GM19372 (cell line): Measurements from ENCODE around the gene SIM1.

Experiments used
- ATAC-seq: cut with Tn5 transposase; IDR thresholded peaks from one replicate; pipeline ENCODE4 v1.9.1; 2021; ENCODE audit warnings: mild to moderate bottlenecking, low read depth, moderate library complexity; ENCODE audit not compliant: unreplicated experiment

SIM1 gene

GRCh38 chr6:100472674-100473073 lies 8.0 kb upstream of the SIM1 start:
- ATAC-seq = peak; percentile 90

DNA sequence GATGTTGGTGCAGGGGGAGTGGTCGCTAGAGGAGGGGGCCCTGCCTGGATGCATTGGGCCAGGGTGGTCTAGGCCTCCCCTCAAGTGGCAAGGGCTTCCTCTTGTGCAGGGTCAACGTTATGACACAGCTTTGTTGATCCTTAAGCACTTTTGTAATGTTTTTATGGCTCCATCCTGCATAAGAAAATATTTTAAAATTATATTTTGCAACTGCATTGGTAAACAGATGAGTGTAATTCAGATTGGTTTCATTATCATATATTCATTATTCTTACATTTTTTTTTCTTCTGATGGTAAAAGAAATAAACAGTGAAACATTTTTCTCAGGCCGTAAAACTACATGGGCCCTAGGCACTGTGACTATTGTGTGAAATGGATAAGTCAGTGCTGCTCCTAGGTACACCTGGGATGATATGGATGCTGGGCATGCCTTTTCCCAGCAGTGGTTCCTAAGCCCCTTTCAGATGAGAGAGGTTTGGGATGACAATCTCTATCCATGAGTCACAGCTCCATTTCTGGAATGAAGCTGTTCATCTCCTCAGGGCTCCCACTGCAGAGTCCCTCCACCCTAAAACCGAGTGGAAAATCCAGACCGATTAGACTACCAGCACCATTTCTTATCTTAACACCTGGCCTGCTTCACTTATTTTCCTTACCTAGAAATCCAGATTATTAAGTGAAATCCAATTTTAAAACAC lies 5.8 kb upstream of the SIM1 start:
- no peak for ATAC-seq

GRCh38 chr6:100469101-100469859 lies 4.6 kb upstream of the SIM1 start:
- no peak for ATAC-seq

- ATAC-seq = no peak
Observed at GRCh38 chr6:100468016-100468622, 3.4 kb upstream of the SIM1 start.

DNA sequence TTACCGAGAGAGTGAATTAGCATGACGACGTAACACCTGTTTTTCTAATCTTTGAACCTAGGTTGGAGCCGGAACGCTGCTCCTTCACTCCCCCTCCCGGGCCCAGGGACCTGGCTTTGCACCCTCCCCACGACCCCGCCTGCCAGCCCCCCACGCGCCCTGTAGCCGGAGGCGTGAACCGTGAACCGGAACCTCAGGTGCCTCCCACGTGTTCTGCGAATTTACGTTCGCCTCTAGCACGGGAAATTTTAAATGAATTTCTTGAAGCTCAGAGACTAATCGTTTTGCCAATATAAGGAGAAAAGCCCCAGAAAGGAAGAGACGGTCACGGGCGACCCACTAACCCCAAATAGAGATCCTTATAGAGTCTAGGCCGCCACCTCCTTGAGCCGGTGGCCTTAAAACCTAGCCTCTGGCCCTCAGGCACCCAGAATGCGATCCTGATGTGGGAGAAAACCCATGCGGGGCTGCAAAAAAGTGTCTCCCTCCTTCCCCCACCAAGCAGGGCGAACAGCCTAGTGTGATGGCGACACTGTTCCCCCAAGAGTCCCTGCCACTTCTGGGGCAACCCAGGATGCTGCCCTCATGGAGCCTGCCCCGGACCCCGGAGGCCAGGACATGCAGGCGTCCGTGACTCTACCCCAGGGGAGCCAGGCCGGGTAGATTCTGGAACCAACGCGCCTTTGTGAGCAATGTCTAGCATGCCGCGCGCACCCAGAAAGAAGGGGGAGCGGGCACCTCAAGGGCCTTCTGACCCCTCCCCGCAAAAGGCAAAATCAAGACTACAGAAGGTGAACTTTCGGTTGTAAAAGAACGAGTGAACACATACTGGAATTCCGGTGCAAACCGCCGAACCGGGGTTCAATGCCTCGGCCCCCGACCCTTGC lies 2.7 kb upstream of the SIM1 start:
- no peak for ATAC-seq

DNA sequence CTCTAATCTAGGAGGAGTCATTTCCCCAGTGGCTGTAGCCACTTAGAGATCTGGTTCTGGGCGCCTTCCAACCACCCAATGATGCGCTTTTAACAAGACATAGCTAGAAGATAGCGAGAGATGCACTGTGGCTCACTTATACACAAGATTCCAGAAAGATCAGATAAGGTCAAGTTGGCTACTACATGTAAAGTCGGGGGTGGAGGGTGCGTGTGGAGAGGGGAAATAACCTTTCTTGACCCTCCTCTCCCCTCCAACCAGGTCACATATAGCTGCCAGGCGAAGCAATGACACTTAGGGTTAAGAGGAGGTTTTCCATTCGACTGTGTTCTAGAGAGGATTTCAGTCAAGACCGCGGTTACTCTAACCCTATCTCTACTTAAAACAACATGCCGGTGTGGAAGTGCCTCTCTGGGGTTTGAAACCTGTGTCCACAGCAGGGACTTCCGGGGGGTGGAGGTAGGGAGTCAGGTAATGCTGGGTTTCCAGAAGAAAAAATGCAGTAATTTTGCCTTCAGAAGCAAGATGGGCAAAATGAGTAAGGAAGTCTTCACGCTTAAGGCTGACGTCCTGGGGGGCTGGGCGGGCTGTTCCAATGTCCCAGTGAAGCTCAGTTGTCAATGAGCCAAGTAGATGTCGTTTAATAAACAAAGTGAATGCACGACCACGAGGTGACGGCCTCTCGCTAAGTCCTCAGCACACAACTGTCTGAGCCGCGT lies 1.8 kb upstream of the SIM1 start:
- no peak for ATAC-seq

- ATAC-seq = no peak
Observed at GRCh38 chr6:100465701-100466409, 1.1 kb upstream of the SIM1 start.

DNA sequence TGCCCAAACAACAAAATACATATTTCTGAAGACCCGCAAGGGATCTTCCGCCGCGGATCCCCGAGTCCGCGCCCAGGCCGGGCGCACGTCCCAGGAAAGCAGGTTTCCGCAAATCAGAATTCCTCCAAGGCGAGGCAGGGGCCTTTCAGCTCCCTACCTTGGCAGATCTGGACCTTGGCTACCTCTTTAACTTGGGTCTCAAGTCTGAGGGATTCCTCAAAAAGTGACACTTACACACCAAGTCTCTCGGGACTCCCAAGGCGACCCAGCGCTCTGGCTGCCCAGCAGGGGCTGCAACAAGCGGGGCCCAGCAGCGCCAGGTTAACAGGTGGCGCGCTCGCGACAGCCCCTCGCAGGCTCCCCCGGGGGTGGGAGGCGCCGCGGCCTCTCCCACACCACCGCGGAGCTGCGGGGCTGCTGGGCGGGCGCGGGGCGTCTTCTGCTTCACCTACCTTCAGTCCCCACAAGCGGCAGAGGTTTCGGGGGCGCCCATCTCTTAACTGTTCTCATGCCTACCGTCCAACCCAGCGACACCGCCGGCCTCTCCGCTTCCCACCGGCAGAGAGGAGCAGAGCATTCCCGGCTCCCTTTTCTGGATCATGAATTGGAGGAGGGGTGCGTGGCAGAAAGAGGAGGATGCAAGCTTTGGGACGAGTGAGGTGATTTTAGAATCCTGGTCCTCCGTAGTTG lies 414 bp downstream of the SIM1 start:
- ATAC-seq = no peak

DNA sequence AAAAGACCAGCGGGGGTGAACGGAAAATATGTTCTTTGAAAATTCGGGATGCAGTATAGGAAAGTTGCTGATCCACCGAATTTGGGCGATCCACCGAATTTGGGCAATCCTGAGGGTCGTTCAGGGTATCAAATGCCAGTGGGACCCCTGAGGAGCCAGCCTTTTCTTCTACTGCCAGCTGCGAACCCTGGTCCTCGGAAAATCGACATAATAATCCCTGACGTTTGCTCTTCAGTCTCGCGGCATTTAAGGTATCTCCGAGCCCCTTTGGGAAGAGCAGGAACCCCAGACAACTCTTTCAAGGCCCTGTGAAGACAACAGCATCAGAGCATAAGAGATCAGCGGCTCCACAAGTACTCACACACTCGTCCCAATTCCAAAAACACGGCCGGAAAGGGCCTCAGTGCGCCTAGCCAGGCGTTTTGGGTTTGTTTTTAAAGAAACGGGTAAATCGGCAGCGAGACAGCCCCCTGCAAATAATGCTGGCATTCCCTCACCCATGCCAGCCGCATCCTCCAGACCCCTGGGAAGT lies 1.0 kb downstream of the SIM1 start:
- no peak for ATAC-seq

- ATAC-seq = no peak
Observed at GRCh38 chr6:100462706-100463629, 1.8 kb downstream of the SIM1 start.

GRCh38 chr6:100461917-100462705 lies 2.6 kb downstream of the SIM1 start:
- ATAC-seq = no peak

DNA sequence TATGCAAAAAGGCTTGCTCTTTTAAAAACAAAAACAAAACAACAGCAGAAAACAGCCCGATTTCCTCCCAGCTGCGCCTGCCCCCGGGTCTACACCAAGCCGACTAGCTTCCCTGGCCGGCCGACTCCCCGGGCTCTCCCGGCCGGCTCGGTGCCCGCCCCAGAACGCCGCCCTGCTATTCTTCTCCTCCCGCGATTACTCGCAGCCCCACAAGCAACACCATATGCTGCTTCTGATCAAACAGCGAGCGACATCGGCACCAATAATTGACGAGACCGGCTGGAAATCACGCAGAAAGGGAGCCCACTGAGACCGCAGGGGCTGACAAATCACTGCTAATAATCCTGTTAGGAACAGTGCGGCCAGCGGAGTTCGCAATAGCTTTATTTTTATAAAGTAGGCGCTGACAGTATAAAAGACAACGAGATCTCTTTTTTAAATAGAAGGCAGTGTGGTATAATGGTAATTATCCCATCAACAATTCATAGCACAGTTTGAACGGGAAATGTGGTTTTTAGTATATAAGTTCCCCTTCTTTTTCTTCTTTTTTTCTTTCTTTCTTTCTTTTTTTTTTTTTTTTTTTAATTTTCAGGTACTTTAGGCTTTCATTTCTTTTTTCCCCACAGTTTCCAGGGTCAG lies 3.3 kb downstream of the SIM1 start:
- no peak for ATAC-seq

DNA sequence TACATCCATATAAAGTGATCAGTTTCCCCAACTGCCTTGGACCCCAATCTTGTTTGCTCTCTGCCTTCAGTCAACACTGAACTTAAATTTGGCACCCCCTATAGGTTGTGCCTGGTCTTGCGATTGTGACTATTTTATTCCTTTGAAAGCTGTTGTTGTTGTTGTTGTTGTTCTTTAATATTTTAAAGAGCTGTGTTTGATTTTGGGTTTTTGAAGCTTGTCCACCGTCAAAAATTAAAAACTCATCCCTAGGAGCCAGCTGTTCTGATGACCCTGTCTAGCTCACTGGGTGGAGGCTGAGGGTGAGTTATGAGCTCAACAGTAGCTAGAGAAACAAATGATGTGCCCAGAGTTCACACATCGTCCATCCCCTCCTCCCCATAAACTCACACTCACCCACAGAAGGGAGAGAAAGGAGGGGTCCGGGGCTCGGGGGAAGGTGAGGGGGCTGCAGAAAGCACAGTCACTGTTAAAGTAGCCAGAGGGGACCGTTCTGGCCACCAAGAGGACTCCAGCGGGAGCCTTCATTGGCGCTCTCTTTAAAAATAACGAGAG lies 4.0 kb downstream of the SIM1 start:
- ATAC-seq = no peak

DNA sequence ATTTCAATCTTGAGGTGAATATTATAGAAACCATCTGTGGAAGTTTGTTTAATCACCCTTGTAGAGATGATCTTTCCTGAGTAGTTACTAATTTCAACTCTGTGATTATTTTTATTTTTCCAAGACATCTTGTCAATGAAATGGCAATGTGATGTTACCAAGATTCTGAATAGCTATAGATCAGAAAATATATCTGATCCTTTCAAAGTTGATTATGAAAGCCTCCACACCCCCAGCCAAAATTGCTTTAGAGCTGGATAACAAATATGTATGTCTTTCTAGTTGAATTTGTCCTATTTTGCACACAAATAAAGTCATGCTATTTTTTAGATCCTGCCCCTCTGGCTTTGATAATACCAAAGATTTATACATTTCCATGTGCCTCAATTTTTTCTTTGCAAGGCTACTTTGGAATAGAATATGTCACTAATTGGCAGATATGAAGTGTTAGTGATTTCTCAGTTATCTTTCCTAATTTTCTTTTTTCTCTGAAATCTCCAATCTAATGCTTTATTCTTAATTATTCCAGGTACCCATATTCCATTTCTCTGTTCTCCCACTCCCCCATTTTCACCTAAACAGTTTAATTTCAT lies 5.0 kb downstream of the SIM1 start:
- ATAC-seq = no peak

GRCh38 chr6:100458841-100459591 lies 5.7 kb downstream of the SIM1 start:
- ATAC-seq = no peak
